ENCODE results near the gene TFRC. TPM values are rescaled to one million over a fixed set of nuclear protein-coding genes. Genes with fewer than 3 reads are reported as not detected.
"Not testable (repeated sequence)": the region's sequence is repeated elsewhere in the genome, so short reads cannot be mapped to it uniquely, and the experiment has no call there.

The TFRC gene
- total RNA-seq, 1 donor = 141 TPM

- DNase-seq (ENCODE audit: low read depth in 2 of 3, low spot score in 2 of 3) = no peak
Observed at GRCh38 chr3:196050597-196050996, 31.3 kb downstream of the TFRC start.

DNA sequence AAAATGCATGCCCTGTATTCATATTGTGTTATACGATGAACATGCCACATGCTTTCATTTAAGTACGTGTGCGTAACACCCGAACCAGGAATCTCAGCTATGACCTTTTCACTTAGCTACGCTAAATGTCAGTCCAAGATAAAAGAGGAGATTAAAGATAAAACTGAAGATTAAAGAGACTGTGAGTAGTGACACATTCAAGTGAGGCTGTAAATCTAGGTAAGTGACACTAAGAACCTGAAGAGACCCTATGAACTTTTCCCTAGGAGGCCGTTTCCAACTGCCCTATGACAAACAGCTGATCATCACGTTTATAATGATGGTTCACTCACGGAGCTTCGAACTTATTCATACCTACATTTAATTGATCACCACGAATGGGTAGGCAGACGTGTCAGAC, 32.2 kb downstream of the TFRC start:
- DNase-seq (ENCODE audit: low read depth in 2 of 3, low spot score in 2 of 3) = no peak

GRCh38 chr3:196048922-196049598, 32.8 kb downstream of the TFRC start:
- DNase-seq (ENCODE audit: low read depth in 2 of 3, low spot score in 2 of 3) = no peak

GRCh38 chr3:196047391-196048030, 34.4 kb downstream of the TFRC start:
- DNase-seq (ENCODE audit: low read depth in 2 of 3, low spot score in 2 of 3) = peak in 1 of 3 donors; percentile 10

DNA sequence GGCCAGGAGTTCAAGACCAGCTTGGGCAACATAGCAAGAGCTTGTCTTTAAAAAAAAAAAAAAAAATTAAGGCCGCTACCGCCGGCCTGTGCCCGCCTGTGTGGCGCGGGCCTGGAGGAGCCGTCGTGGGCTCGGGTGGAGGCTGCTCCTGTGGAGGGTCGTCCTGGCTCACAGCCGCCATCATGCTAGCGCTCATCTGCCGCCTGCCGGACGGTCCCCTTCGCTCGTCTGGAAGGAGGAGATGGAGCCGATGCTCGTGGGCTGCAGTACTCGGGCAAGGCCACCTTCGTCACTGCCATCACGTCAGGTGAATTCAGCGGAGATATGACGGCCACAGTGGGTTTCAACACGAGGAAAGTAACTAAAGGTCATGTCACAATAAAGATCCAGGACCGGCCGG, 37.4 kb downstream of the TFRC start:
- DNase-seq (ENCODE audit: low read depth in 2 of 3, low spot score in 2 of 3) = no peak

DNA sequence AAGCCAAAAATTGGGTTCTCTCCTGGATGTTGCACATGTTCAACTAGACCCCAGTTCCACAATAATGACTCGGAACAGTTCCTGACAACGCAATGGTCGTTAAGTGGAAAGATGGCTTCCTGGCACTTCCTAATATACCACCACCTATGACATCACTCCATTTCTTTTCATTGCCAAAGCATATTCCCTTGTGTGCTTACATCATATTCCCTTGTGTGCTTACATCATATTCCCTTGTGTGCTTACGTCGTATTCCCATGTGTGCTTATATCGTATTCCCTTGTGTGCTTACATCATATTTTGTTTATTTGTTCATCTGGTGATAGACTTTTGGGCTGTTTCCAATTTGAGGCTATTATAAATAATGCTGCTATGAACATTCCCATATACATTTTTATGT, 39.2 kb downstream of the TFRC start:
- DNase-seq (ENCODE audit: low read depth in 2 of 3, low spot score in 2 of 3) = no peak

DNA sequence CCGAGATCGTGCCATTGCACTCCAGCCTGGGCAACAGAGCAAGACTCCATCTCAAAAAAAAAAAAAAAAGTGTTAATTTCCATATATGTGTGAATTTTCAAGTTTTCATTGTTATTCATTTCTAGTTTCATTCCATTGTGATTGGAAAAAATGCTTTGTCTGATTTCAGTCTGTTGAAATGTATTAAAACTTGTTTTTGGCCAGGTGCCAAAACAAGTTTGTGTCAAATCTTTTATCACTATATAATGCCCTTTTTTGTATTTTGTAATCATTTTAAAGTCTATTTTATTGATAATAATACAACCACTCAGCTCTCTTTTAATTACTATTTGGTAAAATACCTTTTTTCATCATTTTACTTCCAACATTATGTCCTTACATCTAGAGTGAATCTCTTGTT, 42.5 kb downstream of the TFRC start:
- DNase-seq (ENCODE audit: low read depth in 2 of 3, low spot score in 2 of 3) = no peak

- DNase-seq (ENCODE audit: low read depth in 2 of 3, low spot score in 2 of 3) = not testable (repeated sequence)
Observed at GRCh38 chr3:196026059-196026458, 55.8 kb downstream of the TFRC start.

- DNase-seq (ENCODE audit: low read depth in 2 of 3, low spot score in 2 of 3) = no peak
Observed at GRCh38 chr3:196024968-196025367, 56.9 kb downstream of the TFRC start.

GRCh38 chr3:196023947-196024346, 57.9 kb downstream of the TFRC start:
- DNase-seq (ENCODE audit: low read depth in 2 of 3, low spot score in 2 of 3) = no peak

DNA sequence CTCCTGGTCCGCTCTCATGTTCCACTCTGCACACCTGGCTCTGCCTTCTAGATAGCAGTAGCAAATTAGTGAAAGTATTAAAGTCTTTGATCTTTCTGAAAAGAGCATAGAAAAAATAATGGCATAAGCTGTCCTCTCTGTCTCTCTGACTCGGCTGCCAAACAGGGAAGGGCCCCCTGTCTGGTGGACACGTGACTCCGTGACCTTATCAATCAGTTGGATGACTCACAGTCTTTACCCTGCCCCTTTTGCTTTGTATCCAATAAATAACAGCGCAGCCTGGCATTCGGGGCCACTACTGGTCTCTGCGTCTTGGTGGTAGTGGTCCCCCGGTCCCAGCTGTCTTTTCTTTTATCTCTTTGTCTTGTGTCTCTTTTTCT, 59.4 kb downstream of the TFRC start:
- DNase-seq (ENCODE audit: low read depth in 2 of 3, low spot score in 2 of 3) = not testable (repeated sequence)

GRCh38 chr3:196020373-196020772, 61.5 kb downstream of the TFRC start:
- no peak for DNase-seq (ENCODE audit: low read depth in 2 of 3, low spot score in 2 of 3)

DNA sequence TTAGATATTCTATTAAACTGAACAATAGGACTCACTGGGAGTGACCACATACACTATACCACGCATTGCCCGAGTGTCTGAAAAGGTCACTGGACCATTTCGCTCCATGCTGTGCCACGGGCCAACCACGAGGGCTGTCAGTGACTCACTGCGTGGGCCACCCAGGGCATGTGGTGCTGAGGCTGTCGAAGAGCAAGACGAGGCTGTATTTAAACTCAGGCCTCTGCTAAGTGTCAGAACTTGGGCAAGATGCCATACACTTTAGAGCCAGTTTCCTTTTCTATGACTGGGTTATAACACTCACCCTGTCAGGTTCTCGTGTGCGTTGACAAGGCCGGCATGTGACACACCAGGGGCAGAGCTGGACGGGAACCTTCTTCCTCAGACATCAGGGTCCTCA, 62.3 kb downstream of the TFRC start:
- peak in 2 of 3 donors; percentile 60 to 69 for DNase-seq (ENCODE audit: low read depth in 2 of 3, low spot score in 2 of 3)

GRCh38 chr3:196018159-196018558, 63.7 kb downstream of the TFRC start:
- not testable (repeated sequence) for DNase-seq (ENCODE audit: low read depth in 2 of 3, low spot score in 2 of 3)

- no peak for DNase-seq (ENCODE audit: low read depth in 2 of 3, low spot score in 2 of 3)
Observed at GRCh38 chr3:196016485-196016884, 65.4 kb downstream of the TFRC start.

- DNase-seq (ENCODE audit: low read depth in 2 of 3, low spot score in 2 of 3) = no peak
Observed at GRCh38 chr3:196016059-196016458, 65.8 kb downstream of the TFRC start.

DNA sequence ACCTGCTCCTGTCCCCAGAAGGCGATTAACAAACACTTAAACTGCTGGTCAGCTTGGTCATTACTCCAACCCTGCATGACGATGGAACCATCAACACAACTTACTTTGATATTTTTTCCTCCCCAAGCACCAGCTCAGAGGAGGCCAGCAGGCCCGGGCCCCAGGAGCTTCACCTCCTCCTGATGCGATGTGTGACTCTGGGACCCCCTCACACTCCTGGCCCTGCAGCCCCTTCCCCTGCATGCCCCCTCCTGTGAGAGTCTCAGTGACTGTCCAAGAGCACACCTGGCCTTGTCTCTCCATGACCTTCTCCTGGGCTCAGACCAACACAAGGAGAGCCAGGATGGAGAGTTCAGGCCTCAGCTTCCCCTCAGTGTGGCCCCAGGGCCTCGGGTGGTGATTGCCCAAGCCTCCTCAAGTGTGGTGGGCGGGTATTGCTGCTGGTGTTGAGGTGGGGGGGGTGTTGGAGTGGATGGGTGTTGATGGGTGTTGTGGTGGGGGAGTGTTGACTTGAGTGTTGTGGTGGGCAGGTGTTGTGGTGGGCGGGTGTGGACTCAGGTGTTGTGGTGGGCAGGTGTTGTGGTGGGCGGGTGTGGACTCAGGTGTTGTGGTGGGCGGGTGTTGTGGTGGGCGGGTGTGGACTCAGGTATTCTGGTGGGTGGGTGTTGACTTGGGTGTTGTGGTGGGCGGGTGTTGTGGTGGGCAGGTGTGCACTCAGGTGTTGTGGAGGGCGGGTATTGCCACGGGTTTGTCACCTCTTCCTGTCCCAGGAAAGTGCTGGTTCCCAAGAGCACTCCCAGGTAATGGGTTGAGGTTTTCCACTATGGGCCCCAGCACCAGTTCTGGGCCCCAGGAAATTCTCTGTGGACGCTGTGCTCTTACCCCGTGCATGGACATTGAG, 68.1 kb downstream of the TFRC start:
- DNase-seq (ENCODE audit: low read depth in 2 of 3, low spot score in 2 of 3) = no peak

DNA sequence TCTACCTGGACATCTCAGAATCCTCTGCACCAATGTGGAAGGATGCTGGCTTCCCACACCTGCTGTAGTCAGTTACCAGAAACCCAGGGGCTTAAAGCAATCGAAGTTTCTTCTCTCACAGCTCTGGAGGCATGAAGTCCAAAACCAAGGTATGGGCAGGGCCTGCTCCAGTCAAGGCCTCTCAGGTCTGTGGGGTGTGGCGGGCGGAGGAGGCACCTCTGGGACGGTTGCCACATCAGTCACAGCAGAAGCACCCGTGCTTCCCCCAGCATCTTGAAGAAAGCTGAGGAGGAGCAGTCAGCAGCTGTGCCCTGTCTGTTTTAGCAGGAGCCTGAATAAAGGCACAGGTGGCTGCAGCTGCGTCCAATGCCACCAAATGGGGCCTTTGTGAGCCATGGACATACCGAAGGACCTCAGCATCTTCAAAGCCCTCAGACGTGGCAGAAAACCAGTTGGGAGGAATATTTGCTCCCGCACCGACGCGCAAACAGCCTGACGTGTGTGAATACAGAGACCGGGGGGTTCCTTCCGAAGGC, 68.9 kb downstream of the TFRC start:
- no peak for DNase-seq (ENCODE audit: low read depth in 2 of 3, low spot score in 2 of 3)

DNA sequence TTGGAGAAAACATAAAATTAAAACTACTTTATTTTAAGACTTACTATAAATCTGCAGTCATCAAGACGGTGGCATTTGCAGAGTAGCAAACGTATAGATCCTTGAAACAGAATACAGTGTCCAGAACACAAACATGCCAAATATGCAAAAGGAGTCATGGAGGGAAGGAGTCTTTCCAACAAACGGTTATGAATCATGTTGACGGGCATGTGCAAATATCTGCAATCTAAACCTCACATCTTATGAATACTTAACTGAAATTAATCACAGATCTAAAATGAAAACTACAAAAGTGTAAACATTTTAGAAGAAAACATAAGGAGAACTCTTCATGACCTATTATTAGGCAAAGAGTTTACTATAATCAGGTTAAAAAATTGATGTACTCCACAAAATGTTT, 69.4 kb downstream of the TFRC start:
- no peak for DNase-seq (ENCODE audit: low read depth in 2 of 3, low spot score in 2 of 3)

DNA sequence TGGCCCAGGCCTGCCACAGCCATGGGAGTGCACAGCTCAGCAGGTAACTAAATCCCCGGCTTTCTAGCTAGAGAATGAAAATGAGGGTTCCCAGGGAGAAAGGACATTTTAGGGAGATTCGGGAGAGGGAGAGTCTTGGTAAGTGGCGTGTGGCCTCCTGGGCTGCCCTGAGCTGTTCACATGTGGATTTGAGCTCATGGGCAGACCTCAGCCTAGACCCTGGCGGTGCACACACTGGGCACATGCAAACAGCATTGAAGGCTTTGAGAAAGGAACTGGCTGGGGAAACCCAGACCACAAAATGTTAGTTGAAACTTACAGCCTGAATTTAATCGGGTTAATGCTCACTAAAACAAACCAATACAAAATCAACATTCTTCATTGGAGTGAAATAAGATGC, 72.4 kb downstream of the TFRC start:
- DNase-seq (ENCODE audit: low read depth in 2 of 3, low spot score in 2 of 3) = no peak

DNA sequence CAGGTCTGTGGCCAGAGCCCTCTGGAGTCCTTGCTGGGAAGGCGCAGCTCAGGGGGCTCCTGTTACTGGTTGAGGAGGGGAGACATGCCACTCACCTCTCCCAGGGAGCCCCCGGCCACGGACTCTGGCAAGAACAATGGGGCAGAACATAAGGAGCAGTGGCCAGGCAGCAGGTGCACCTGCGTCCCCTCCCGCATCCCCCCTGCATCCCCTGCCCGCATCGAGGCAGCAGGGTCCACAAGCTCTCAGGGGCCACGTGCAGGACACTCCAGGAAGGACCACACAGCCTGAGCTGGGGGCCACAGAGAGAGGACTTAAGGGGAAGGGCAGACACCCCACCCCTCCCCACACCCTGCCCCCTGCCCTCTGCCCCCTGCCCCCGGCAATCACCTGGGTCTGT, 73.0 kb downstream of the TFRC start:
- no peak for DNase-seq (ENCODE audit: low read depth in 2 of 3, low spot score in 2 of 3)

All from hematopoietic multipotent progenitor cell (in vitro differentiated cells).